Left colon (tissue), 2 donors: Measurements from ENCODE around the gene NCAPD2. TPM values are rescaled to one million over a fixed set of nuclear protein-coding genes. Genes with fewer than 3 reads are reported as not detected.
"Not testable (repeated sequence)": the region's sequence is repeated elsewhere in the genome, so short reads cannot be mapped to it uniquely, and the experiment has no call there.

Experiments used
- ATAC-seq: fragments of 200-7000 bp; cut with Tn5 transposase; one replicate; pipeline ENCODE4 v1.9.1; 2020; ENCODE audit warnings: mild to moderate bottlenecking, moderate library complexity
- DNase-seq, 2 donors: peaks; one replicate each; pipeline ENCODE4 v3.0.0-alpha.2; 2020
- intact Hi-C, 2 donors: fragments of 100-400 bp; cut with DNase I in 1 of 2; cut with micrococcal nuclease in 1 of 2; formaldehyde crosslinking; loops; one replicate each; pipeline versions ENCODE4 v1.11.2 to v1.14.0; 2022; cut with DNase I, micrococcal nuclease
- total RNA-seq, 2 donors: library from RNA; stranded (reverse); fragmentation: NEBNext Ultra II Directional; extraction: Animal tissue kit (Norgen Biotek cat#: 25700); gene quantifications; one replicate each; pipeline ENCODE4 v1.2.1, GENCODE V29; 2021
- donor health status: DM: no; HTN: no; CAD: no.
- donor health status: DM: yes; HTN: yes; CAD: no.

NCAPD2 gene
- total RNA-seq, 2 donors from 2014 or later, result 21.9 to 29.4 TPM

GRCh38 chr12:6555018-6555691, 61.3 kb downstream of the NCAPD2 start:
- intact Hi-C loops, result no loop called here
- DNase-seq (no peak), ATAC-seq (no peak)

- DNase-seq, ATAC-seq, intact Hi-C loops: not testable (repeated sequence)
Measured at GRCh38 chr12:6556496-6556817, 62.6 kb downstream of the NCAPD2 start.

GRCh38 chr12:6556857-6557256, 63.0 kb downstream of the NCAPD2 start:
- intact Hi-C loops, result no loop called here
- no peak for ATAC-seq
- DNase-seq, result no peak

GRCh38 chr12:6558014-6558760, 64.3 kb downstream of the NCAPD2 start:
- ATAC-seq, result peak; percentile 55
- intact Hi-C loops, DNase-seq: not testable (repeated sequence)

GRCh38 chr12:6559500-6559899, 65.6 kb downstream of the NCAPD2 start:
- ATAC-seq (no peak), DNase-seq (no peak)
- intact Hi-C loops, result no loop called here

GRCh38 chr12:6560501-6561205, 66.8 kb downstream of the NCAPD2 start:
- ATAC-seq, result no peak
- intact Hi-C loops, result no loop called here
- no peak for DNase-seq

- DNase-seq (no peak), ATAC-seq (no peak)
- intact Hi-C loops, result no loop called here
Measured at GRCh38 chr12:6562881-6563280, 69.0 kb downstream of the NCAPD2 start.

- ATAC-seq, result peak; percentile 24
- intact Hi-C loops, result no loop called here
- peak in 1 of 2 donors; percentile 76 for DNase-seq
Measured at GRCh38 chr12:6563448-6564050, 69.6 kb downstream of the NCAPD2 start.

- DNase-seq (no peak), ATAC-seq (no peak)
- intact Hi-C loops, result no loop called here
Measured at GRCh38 chr12:6567112-6567670, 73.3 kb downstream of the NCAPD2 start.

GRCh38 chr12:6569312-6569711, 75.4 kb downstream of the NCAPD2 start:
- no peak for DNase-seq
- intact Hi-C loops, result no loop called here
- ATAC-seq, result no peak

- DNase-seq, result no peak
- intact Hi-C loops, result no loop called here
- no peak for ATAC-seq
Measured at GRCh38 chr12:6569786-6570185, 75.9 kb downstream of the NCAPD2 start.

- peak; percentile 28 for ATAC-seq
- DNase-seq, result peak; percentile 44 to 74
- intact Hi-C loops, result no loop called here
Measured at GRCh38 chr12:6570264-6570887, 76.5 kb downstream of the NCAPD2 start.

- intact Hi-C loops, result no loop called here
- DNase-seq, result no peak
- ATAC-seq, result no peak
Measured at GRCh38 chr12:6573001-6573400, 79.1 kb downstream of the NCAPD2 start.

GRCh38 chr12:6574576-6575295, 80.8 kb downstream of the NCAPD2 start:
- ATAC-seq (no peak), DNase-seq (no peak)
- intact Hi-C loops, result no loop called here

- ATAC-seq, result no peak
- DNase-seq, result no peak
- intact Hi-C loops, result no loop called here
Measured at GRCh38 chr12:6575648-6576047, 81.7 kb downstream of the NCAPD2 start.
